Fibroblast of skin of left biceps (primary cell): ENCODE results near the gene SFXN5.

ENCODE experiments used
- DNase-seq, 2 experiments: peaks; one replicate each; pipeline ENCODE4 v3.0.0-alpha.2; 2013; ENCODE audit warnings: low read depth in 2 of 2

Gene SFXN5

GRCh38 chr2:72958542-72959385 lies 112.7 kb downstream of the SFXN5 start:
- no peak for DNase-seq

DNA sequence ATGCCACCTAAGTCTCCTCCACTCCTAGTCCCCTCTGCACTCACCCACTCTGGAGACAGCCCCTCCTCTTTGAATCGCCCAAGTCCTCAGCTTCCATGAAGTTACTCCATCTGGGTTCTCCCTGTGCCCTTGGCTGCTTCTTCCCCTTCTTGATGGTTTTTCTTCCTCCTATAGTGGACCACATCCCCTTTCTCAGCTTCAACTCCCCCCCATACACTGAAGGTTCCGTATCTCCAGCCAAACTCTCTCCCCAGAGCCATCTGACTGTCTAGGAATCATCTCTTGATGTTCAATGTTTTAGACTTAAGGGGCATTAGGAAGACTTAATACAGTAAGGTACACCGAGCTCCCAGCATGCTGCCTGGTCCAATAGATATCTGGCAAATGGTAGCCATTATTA lies 114.6 kb downstream of the SFXN5 start:
- no peak for DNase-seq

- DNase-seq = no peak
These were observed 115.5 kb downstream of the SFXN5 start for GRCh38 chr2:72956050-72956395.

GRCh38 chr2:72955228-72956049 lies 116.1 kb downstream of the SFXN5 start:
- DNase-seq = no peak

- no peak for DNase-seq
These were observed 116.9 kb downstream of the SFXN5 start for GRCh38 chr2:72954376-72955227.

DNA sequence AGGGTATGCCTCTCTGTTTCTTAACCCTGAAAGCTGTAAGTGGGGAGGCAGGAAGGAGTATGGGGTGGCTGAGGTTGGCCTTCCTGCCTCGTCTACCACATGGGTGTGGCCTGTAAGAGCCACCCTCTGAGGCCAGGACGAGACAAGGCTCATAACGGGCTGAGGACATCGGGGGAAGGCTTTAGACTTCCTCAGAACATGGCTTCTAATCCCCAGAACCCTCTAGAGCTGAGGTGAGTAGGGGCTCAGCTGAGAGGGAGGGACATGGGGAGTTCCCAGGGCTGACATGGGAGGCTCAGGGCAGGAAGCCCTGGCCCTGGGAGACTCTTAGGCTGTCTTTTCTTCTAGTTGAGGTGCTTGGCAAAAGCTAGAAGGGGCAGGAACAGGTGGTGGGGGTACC lies 117.5 kb downstream of the SFXN5 start:
- DNase-seq = no peak

DNA sequence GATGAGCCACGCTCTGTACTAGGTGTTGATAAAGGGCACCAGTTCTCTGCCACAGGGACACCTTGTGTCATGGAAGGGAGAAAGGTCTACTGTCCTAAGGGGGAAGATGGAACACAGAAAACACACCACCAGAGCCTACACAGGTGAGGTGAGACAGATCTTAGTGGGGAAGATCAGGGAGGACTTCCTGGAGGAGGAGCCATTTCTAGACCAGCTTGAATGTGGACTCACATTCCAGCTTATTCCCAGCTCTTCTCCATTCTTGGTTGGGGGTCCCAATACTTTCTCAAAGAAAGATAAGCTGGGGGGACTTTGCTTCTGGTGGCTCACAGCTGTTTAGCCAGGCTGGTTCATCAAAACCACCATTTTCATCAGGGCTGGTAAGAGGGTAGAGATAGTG lies 118.0 kb downstream of the SFXN5 start:
- DNase-seq = no peak

DNA sequence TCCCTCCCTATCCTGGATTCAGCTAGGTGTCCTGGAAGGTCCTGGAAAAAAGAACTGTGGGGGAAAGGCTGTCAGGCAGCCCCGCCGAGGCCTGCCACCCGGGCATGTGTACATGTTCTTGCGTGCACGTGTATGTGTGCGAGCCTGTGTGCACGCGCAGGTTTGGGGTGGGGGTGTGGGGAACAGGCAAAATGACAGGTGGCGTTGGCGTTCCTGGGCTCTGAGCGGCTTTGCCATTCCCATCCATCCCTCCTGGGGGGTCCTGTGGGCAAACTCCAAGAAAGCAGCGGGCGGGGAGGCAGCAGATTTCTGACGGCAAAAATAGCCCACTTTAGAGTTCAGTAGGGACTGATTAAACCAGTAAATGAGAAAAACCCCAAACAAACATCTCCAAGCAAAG lies 118.6 kb downstream of the SFXN5 start:
- DNase-seq = no peak

DNA sequence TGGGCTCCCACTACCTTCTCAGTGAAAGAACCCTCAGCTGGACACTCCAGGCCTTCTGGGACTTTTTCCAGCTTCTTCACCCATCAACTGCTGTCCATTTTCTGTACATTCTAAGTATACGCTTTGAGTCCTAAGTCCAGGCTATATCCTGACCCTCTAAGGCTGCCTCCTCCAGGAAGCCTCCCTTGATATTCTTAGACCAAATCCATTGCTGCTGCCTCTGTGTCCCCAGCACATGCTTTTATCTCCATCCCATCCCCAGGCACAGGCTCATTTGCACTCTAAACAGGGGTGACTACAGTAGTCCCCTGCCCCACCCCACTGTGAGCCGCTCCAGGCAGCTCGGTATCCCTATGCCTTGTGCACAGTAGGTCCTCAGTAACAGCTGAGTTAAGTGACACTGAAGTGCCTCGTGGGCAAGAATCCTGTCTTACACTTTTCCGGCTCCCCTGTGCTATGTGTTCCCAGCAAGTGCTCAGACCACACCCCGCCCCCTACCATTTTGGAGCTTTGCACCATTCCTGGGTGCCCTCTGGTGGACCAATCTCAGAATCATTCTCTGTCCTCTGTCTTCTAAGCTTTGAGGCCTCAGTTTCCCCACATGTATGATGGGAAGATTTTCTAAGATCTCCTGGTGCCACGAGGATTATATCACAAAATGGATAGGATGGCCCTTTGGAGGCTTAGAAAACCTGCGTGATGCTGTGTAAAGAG lies 119.2 kb downstream of the SFXN5 start:
- no peak for DNase-seq

GRCh38 chr2:72951303-72952095 lies 120.0 kb downstream of the SFXN5 start:
- no peak for DNase-seq

- DNase-seq = no peak
These were observed 120.8 kb downstream of the SFXN5 start for GRCh38 chr2:72950558-72951255.

DNA sequence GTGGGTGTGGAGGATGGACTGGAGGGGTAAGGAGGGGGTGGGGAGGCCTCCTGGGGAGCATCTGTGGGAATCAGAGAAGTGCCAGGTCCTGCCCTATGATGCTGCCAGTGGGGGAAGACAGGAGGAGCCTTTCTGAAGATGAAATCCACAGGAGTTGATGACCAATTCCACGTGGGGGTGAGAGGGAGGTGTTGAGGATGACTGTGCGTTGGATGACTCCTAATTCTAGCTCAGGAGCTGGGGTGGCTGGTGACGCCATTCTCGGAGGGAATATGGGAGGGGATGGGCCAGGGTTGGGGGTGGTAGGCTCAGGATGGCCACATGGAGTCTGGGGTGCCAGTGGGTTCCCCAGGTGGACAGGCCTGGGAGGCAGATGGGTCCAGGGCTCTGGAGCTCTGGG lies 121.9 kb downstream of the SFXN5 start:
- no peak for DNase-seq

GRCh38 chr2:72949045-72949444 lies 122.5 kb downstream of the SFXN5 start:
- DNase-seq = no peak

DNA sequence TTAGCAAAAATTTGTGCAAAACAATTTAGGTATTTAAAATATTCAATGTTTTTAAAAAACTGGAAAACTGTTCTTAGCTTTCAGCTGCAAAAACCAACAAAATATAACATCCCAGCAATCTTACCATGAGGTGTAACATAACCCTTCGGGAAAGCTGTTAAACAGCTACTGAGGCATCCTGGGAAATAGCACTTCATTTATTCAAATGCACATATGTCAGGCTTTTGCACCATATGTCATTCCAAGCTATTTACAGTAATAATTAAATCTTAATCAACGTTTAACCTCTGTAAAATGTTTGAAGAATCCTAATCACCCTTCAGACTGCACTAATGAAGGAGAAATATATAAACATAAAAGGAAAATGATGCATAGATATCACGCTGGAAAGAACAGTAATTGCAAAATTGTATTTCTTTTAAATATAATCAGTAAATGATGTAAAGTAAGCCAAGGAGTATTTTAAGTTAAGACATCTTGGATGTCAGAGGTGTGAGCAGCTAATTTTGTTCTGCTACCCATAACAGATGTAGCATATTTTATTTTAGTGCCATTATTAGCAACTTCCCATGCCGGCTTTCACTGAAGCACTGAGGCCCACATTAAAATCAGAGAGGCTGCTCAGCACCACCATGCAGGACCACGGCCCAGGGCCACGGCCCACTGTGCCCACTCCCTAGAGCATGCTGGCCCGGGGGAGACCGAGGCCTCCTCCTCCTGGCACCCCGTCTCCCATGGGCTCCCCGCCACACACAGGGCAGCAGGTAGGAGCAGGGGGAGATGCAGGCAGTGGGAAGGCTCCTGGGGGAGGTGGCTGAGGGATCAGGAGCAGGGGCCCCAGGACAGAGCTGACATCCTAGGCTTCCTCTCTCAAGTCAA lies 123.3 kb downstream of the SFXN5 start:
- DNase-seq = no peak

- no peak for DNase-seq
These were observed 125.0 kb downstream of the SFXN5 start for GRCh38 chr2:72946466-72946865.

- no peak for DNase-seq
These were observed 126.0 kb downstream of the SFXN5 start for GRCh38 chr2:72945450-72946019.

- DNase-seq = no peak
These were observed 126.6 kb downstream of the SFXN5 start for GRCh38 chr2:72944804-72945449.
